CD4-positive, CD25-positive, alpha-beta regulatory T cell (primary cell): ENCODE measurements around the gene NHERF1. TPM values are rescaled to one million over a fixed set of nuclear protein-coding genes. Genes with fewer than 3 reads are reported as not detected.
A peak's percentile ranks its signal among the peaks of the same experiment; 100 is the strongest.

ENCODE experiments used
- ATAC-seq, 2 donors: fragments of 150-1000 bp; cut with Tn5 transposase; one replicate each; pipeline ENCODE4 v1.10.0; 2021; ENCODE audit warnings: low read depth in 2 of 2, moderate number of reproducible peaks in 2 of 2, moderate library complexity in 1 of 2
- DNase-seq, 3 donors: peaks; one replicate each; pipeline versions ENCODE4 v3.0.0 to v3.0.0-alpha.2; 2012 to 2022; ENCODE audit warnings: mixed read lengths in 1 of 3
- H3K27ac ChIP-seq: one replicate; pipeline ENCODE4 v1.7.0; 2013; ENCODE audit warnings: mild to moderate bottlenecking, low read length; ENCODE audit not compliant: insufficient read depth, poor library complexity, severe bottlenecking
- H3K27me3 ChIP-seq: one replicate; pipeline ENCODE4 v1.7.0; 2013; ENCODE audit warnings: low read length; ENCODE audit not compliant: control insufficient read depth, insufficient read depth
- H3K36me3 ChIP-seq: one replicate; pipeline ENCODE4 v1.7.0; 2013; ENCODE audit warnings: mild to moderate bottlenecking, low read length, moderate library complexity; ENCODE audit not compliant: control insufficient read depth, insufficient read depth
- H3K4me1 ChIP-seq: 2 replicates; pipeline ENCODE4 v1.7.0; 2013; ENCODE audit warnings: mild to moderate bottlenecking, low read length; ENCODE audit not compliant: insufficient read depth, control insufficient read depth, poor library complexity, severe bottlenecking
- H3K4me3 ChIP-seq: one replicate; pipeline ENCODE4 v1.7.0; 2013; ENCODE audit warnings: low read depth, mild to moderate bottlenecking, low read length, moderate library complexity
- H3K9me3 ChIP-seq, 2 experiments: 1 replicate in 1 of 2; 2 replicates in 1 of 2; pipeline ENCODE4 v1.7.0; 2013; ENCODE audit warnings: low read length in 2 of 2, mild to moderate bottlenecking in 1 of 2, moderate library complexity in 1 of 2; ENCODE audit not compliant: control insufficient read depth in 2 of 2
- H3K27ac Mint-ChIP-seq, 3 donors: one replicate each; pipeline ENCODE4 v1.8.0; 2020 to 2022; ENCODE audit warnings: mild to moderate bottlenecking in 3 of 3, mixed read lengths in 3 of 3, moderate library complexity in 2 of 3
- H3K27me3 Mint-ChIP-seq: one replicate; pipeline ENCODE4 v1.8.0; 2022; ENCODE audit warnings: mild to moderate bottlenecking, mixed read lengths
- H3K36me3 Mint-ChIP-seq: one replicate; pipeline ENCODE4 v1.8.0; 2020; ENCODE audit warnings: mixed read lengths
- H3K4me1 Mint-ChIP-seq, 4 donors: one replicate each; pipeline ENCODE4 v1.8.0; 2020 to 2022; ENCODE audit warnings: mixed read lengths in 4 of 4, mild to moderate bottlenecking in 1 of 4
- H3K4me3 Mint-ChIP-seq, 4 donors: one replicate each; pipeline ENCODE4 v1.8.0; 2020 to 2022; ENCODE audit warnings: mild to moderate bottlenecking in 4 of 4, mixed read lengths in 4 of 4, moderate library complexity in 3 of 4
- H3K9me3 Mint-ChIP-seq, 7 donors: one replicate each; pipeline ENCODE4 v1.8.0; 2020 to 2022; ENCODE audit warnings: mixed read lengths in 7 of 7, mild to moderate bottlenecking in 3 of 7, moderate library complexity in 2 of 7
- polyA plus RNA-seq, 4 donors: library from polyadenylated mRNA; unstranded; fragments of 300-500 nt; fragmentation: Illumina TruSeq; gene quantifications; one replicate each; pipeline ENCODE4 v1.2.3, GENCODE V29; 2021
- total RNA-seq: library from RNA; stranded (reverse); gene quantifications from one replicate; pipeline ENCODE4 v1.2.3, GENCODE V29; 2022

Gene NHERF1
- total and polyA plus RNA-seq, 5 donors from 2014 or later, result 177 to 453 (median 399) TPM

DNA sequence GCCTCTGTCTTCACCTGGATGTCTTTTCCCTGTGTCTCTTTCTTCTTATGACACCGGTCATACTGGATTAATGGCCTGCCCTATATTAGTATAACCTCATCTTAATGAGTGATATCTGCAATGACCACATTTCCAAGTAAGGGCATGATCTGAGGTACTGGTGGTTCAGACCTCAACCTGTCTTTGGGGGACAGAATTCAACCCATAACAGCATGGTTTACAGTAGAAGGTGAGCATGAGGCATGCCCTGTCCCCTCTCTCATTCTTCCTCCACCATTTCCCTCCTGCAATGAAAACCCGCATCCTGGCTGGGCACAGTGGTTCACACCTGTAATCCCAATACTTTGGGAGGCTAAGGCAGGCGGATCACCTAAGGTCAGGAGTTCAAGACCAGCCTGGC, 14.2 kb upstream of the NHERF1 start:
- H3K9me3 ChIP-seq, result no peaks in the 10 kb centered on the region
- Mint-ChIP-seq H3K27me3 (no peaks in the 10 kb centered on the region), H3K9me3 (peaks cover 0 to 2% (median 0%) of the 10 kb centered on the region in 7 donors), H3K4me3 (no peak overlapping the region), H3K27ac (peak overlapping the region in 1 of 3 donors; percentile 24), H3K4me1 (peaks cover 4 to 42% (median 22%) of the 10 kb centered on the region in 4 donors), H3K36me3 (peaks cover 4% of the 10 kb centered on the region)
- H3K4me3 ChIP-seq, result no peak overlapping the region
- H3K27ac ChIP-seq, result no peak overlapping the region
- peaks cover 44% of the 10 kb centered on the region for H3K4me1 ChIP-seq
- no peaks in the 10 kb centered on the region for H3K36me3 ChIP-seq
- DNase-seq, result no peak
- H3K27me3 ChIP-seq, result no peaks in the 10 kb centered on the region
- ATAC-seq, result no peak

DNA sequence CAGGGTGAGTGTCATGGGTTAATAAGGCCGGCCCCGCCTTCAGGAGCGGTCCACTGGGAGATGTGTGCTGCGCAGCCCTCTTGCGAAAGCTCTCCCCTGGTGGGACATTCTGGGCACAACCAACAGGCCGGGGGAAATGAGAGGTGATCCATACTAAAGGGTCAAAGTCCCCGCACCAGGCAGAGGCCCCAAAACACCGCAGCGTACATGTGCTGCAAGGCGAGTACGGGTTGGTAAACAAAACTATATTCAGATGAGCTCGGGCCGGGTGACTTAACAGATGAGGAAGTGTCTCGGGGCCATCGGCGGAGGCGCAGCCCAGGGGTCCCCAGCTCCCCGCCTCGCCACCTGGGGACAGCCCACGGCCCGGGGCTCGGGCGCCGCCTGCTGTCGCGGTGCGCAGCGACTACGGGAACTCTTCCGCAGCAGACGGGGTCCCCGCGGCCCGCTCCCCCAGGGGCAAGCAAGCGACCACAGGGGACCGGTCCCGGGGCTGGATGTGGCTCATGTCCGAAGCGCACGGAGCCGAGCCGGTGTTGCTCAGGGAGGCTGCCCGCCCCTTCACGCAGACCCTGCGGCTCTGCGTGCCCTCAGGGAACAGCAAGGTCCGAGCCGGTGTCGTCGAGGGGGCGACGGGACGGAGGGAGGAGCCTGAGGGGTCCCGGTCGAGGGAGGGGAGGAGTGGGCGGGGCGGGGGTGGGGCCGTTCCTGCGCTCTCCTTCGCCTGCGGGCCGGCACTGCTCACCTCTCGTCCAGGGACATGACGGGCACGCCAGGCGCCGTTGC, 11.7 kb upstream of the NHERF1 start, which contains the start of gene RAB37:
Gene RAB37, plus strand, starts transcription at position 744 of the 786 bp plus-strand sequence. Its CDS starts 17 bp downstream, at position 761.
- no peaks in the 10 kb centered on the region for H3K36me3 ChIP-seq
- H3K27ac Mint-ChIP-seq, result peak within 1 kb of the TSS; percentile 90 to 99 (median 96)
- DNase-seq (peak; percentile 46 to 73 (median 52)), ATAC-seq (peak; percentile 38 to 43)
- H3K27ac ChIP-seq, result peak within 1 kb of the TSS; percentile 78
- peaks cover 7% of the 10 kb centered on the region for H3K36me3 Mint-ChIP-seq
- H3K4me1 Mint-ChIP-seq, result peaks cover 8 to 61% (median 33%) of the 10 kb centered on the region in 4 donors
- H3K27me3 Mint-ChIP-seq, result no peaks in the 10 kb centered on the region
- H3K27me3 ChIP-seq, result no peaks in the 10 kb centered on the region
- peaks cover 55% of the 10 kb centered on the region for H3K4me1 ChIP-seq
- H3K4me3 ChIP-seq, result peak within 1 kb of the TSS; percentile 90
- peaks cover 0 to 2% (median 0%) of the 10 kb centered on the region in 7 donors for H3K9me3 Mint-ChIP-seq
- peak within 1 kb of the TSS; percentile 94 to 98 (median 96) for H3K4me3 Mint-ChIP-seq
- no peaks in the 10 kb centered on the region for H3K9me3 ChIP-seq

DNA sequence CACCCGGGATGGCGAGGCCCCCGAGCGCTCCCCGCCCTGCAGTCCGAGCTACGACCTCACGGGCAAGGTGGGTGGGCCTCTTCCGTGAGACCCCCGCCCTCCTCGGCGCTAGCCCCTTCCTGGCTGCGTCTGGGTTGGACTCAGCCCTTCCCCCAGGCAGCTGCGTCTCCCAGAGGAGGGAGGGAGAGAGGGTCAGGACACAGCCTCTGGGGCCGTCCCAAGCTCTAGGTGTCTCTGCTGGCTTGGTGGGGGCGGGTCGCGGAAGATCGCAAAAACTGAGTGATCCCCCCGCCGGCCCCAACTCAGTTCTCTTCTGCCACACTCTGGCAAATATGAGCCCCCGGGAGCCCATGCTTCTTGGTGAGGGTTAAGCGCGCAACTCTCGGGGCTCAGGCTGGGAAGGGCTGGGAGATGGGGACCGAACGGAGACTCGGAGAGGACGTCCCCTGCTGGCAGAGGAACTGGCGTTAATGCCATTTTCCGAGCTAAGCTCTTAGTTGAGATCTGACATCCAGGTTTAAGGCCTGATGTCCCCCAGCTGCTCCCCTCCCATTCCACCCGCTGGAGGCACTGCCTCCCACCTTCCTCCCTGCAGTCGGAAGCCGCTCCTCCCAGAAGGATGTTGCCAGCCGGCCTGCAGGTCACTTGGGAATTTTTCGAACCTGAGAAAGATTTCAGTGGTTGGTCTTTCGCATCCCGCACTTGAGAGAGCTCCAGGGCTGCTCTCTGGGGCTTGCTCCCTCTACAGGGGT, 11.0 kb upstream of the NHERF1 start:
- no peaks in the 10 kb centered on the region for H3K36me3 ChIP-seq
- H3K4me3 ChIP-seq, result peak overlapping the region; percentile 90
- peak overlapping the region; percentile 94 to 98 (median 96) for H3K4me3 Mint-ChIP-seq
- no peaks in the 10 kb centered on the region for H3K27me3 ChIP-seq
- peak overlapping the region; percentile 78 for H3K27ac ChIP-seq
- H3K27ac Mint-ChIP-seq, result peak overlapping the region; percentile 90 to 99 (median 96)
- no peaks in the 10 kb centered on the region for H3K27me3 Mint-ChIP-seq
- peaks cover 0 to 2% (median 0%) of the 10 kb centered on the region in 7 donors for H3K9me3 Mint-ChIP-seq
- peaks cover 15 to 69% (median 40%) of the 10 kb centered on the region in 4 donors for H3K4me1 Mint-ChIP-seq
- H3K36me3 Mint-ChIP-seq, result peaks cover 7% of the 10 kb centered on the region
- H3K9me3 ChIP-seq, result no peaks in the 10 kb centered on the region
- peak in 1 of 2 donors; percentile 12 for ATAC-seq
- peak; percentile 41 to 69 (median 48) for DNase-seq
- peaks cover 62% of the 10 kb centered on the region for H3K4me1 ChIP-seq

DNA sequence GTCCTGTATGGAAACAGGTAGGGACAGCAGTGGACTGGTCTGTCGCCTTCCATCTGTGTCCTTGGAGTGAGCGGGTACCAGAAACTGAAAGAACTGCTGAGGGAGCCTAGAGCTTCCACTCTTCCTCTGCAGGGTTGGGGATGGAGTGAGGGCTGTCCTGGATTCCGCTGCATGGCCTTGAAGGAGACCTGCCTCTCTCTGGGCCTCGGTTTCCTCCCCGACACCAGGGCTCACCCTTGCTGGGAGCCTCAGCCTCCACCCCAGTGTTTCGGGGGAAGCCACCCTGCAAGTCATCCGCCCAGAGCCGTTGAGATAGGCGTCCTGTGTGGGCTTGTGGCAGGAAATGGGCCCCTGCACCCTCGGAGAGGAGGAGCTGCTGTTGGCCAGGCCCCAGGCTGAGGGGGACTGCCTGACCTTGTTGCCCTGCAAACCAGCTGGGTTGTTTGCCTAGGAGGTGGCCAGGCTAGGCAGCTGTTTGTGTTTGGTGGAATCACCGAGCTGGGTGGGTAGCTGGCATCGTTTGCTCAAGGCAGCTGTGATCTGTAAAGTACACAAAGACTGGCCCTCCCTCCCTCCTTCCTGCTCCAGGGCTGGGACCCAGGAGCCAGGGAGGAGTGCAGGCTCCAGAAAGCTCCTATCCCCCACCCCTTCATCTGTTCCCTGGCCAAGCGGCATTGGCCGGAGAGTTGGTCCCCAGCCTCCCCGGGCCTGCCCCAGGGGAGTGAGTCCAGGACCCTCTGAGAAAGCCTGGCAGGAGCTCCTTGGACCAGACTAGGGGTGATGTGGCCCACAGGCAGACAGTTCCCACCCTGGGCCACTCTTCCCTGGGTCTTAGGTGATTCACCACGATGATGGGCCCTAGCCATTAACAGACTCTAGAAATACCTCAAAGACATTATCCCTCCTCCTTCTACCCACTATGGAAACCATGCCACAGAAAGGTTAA, 10.1 kb upstream of the NHERF1 start:
- Histone ChIP-seq H3K4me1 (peaks cover 71% of the 10 kb centered on the region), H3K4me3 (peak overlapping the region; percentile 90), H3K27ac (peak overlapping the region; percentile 78), H3K9me3 (no peaks in the 10 kb centered on the region), H3K36me3 (no peaks in the 10 kb centered on the region), H3K27me3 (no peaks in the 10 kb centered on the region)
- Mint-ChIP-seq H3K36me3 (peaks cover 7% of the 10 kb centered on the region), H3K4me3 (peak overlapping the region; percentile 94 to 98 (median 96)), H3K27ac (peak overlapping the region; percentile 90 to 99 (median 96)), H3K4me1 (peaks cover 15 to 77% (median 46%) of the 10 kb centered on the region in 4 donors), H3K9me3 (peaks cover 0 to 2% (median 0%) of the 10 kb centered on the region in 7 donors), H3K27me3 (no peaks in the 10 kb centered on the region)
- peak; percentile 79 to 82 for ATAC-seq
- DNase-seq, result peak; percentile 53 to 95 (median 79)

DNA sequence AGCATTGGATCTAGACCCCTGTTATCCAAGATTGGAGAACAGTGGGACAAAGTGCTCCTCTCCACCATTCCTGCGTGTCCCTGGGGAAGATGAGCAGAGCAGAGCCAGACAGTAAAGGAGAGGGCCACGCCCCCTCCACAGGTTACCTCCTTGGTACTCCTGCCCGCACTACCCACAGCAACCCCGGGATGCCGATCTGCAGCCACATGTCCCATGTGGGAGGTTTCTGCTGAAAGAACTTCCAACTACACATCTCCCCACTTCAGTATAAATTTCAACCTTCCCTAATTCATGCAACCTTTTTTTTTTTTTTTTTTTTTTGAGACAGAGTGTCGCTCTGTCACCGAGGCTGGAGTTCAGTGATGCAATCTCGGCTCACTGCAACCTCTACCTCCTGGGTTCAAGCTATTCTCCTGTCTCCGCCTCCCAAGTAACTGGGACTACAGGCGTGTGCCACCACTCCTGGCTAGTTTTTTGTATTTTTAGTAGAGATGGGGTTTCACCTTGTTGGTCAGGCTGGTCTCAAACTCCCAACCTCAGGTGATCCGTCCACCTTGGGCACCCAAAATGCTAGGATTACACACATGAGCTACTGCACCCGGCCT, 9.1 kb upstream of the NHERF1 start:
- Mint-ChIP-seq H3K27ac (peak overlapping the region; percentile 90 to 99 (median 96)), H3K9me3 (peaks cover 0 to 2% (median 0%) of the 10 kb centered on the region in 7 donors), H3K4me1 (peaks cover 19 to 87% (median 51%) of the 10 kb centered on the region in 4 donors), H3K4me3 (peak overlapping the region; percentile 94 to 98 (median 96)), H3K27me3 (no peaks in the 10 kb centered on the region), H3K36me3 (peaks cover 7% of the 10 kb centered on the region)
- no peak for ATAC-seq
- Histone ChIP-seq H3K4me1 (peaks cover 81% of the 10 kb centered on the region), H3K36me3 (no peaks in the 10 kb centered on the region), H3K9me3 (no peaks in the 10 kb centered on the region), H3K4me3 (peak overlapping the region; percentile 90), H3K27ac (peak overlapping the region; percentile 78), H3K27me3 (no peaks in the 10 kb centered on the region)
- no peak for DNase-seq

DNA sequence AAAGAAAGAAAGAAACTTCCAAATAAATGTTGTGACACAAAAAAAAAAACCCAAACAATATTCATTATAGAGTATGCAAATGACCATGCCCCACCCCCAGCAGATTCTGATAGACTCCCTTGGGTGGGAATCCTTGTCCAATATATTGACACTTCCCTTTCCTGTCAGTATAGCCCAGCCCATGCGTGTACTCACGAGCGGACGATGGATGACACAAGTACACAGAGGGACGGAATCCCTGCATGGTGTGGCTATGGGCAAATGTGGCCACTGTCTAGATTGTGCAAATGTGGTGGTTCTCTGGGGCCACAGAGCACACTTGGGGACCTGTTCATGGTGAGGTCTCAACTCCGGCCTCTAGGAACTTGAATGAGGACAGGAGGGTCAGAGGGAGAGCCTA, 8.3 kb upstream of the NHERF1 start:
- H3K4me3 ChIP-seq, result peak overlapping the region; percentile 9
- Mint-ChIP-seq H3K36me3 (peaks cover 7% of the 10 kb centered on the region), H3K4me3 (peak overlapping the region; percentile 61 to 95 (median 71)), H3K4me1 (peaks cover 19 to 88% (median 54%) of the 10 kb centered on the region in 4 donors), H3K9me3 (peaks cover 0 to 1% (median 0%) of the 10 kb centered on the region in 7 donors), H3K27ac (peak overlapping the region; percentile 90 to 98 (median 96)), H3K27me3 (no peaks in the 10 kb centered on the region)
- H3K27ac ChIP-seq, result peak overlapping the region; percentile 73
- DNase-seq, result no peak
- no peak for ATAC-seq
- H3K27me3 ChIP-seq, result no peaks in the 10 kb centered on the region
- no peaks in the 10 kb centered on the region for H3K36me3 ChIP-seq
- H3K9me3 ChIP-seq, result no peaks in the 10 kb centered on the region
- H3K4me1 ChIP-seq, result peaks cover 89% of the 10 kb centered on the region
